ENCODE results near the gene CYSLTR2. TPM values are rescaled to one million over a fixed set of nuclear protein-coding genes. Genes with fewer than 3 reads are reported as not detected.

The CYSLTR2 gene
- total and polyA plus RNA-seq, 2 of the 8 experiments (the other 6 are each of a cell fraction or from before 2014, with no cell fraction given): not detected

DNA sequence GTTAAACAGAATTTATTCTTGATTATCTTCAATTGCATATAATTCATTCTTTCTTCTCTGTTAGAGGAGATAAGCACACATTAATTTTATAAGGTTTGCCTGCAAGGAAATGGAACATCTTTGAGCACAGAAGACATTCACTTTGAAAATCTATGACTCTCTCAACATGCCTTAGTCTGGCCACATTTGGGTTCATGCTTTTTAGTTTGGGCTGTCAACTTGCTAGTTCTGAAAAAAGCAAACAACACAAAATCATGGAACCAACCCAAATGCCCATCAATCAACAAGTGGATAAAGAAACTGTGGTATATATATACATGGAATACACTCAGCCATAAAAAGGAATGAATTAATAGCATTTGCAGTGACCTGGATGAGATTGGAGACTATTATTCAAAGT lies 71.5 kb downstream of the CYSLTR2 start:
- no peak for TF ChIP-seq BRCA1 (IDR thresholded peaks at IDR 0.05; ENCODE audit: low read depth, low read length)
- TF ChIP-seq POU5F1 (IDR thresholded peaks at IDR 0.05; ENCODE audit: low read depth, low read length): no peak
- no peak for TF ChIP-seq JUND (IDR thresholded peaks at IDR 0.05; ENCODE audit: low read length)
- no peak for TF ChIP-seq SRF (IDR thresholded peaks at IDR 0.05; ENCODE audit: low read depth, low read length)
- TF ChIP-seq NRF1 (IDR thresholded peaks at IDR 0.05; ENCODE audit: low read depth, low read length): no peak
- TF ChIP-seq EZH2 (IDR thresholded peaks at IDR 0.05; ENCODE audit: low read depth, low read length, severe bottlenecking): no peak
- no peak for TF ChIP-seq GABPA (IDR thresholded peaks at IDR 0.05; ENCODE audit: borderline replicate concordance, insufficient read depth, low read length)
- H3K4me3 ChIP-seq (ENCODE audit: extremely low read depth in 1 of 4, insufficient read depth in 2 of 4, low read depth in 3 of 4, low read length in 4 of 4): no peak overlapping the region
- no peak overlapping the region for H3K18ac ChIP-seq (ENCODE audit: extremely low read depth, low read length)
- no peak overlapping the region for H3K56ac ChIP-seq (replicated peaks; ENCODE audit: insufficient read length, low read depth, low read length)
- no peak overlapping the region for H3K4ac ChIP-seq (replicated peaks; ENCODE audit: insufficient read length, low read depth, low read length)
- H3K23me2 ChIP-seq (ENCODE audit: low read depth, low read length): no peaks in the 10 kb centered on the region
- H2BK5ac ChIP-seq (ENCODE audit: low read depth, low read length): no peak overlapping the region
- H2AK5ac ChIP-seq (ENCODE audit: low read depth, low read length): no peak overlapping the region
- H3K9me3 ChIP-seq (ENCODE audit: insufficient read depth in 2 of 2, low read depth in 1 of 2, low read length in 1 of 2): peaks cover 0 to 3% of the 10 kb centered on the region in 2 experiments; a peak in 1 of 4 replicates
- H4K5ac ChIP-seq (ENCODE audit: insufficient read length, low read depth, low read length): no peak overlapping the region
- FAIRE-seq (no peak), DNase-seq (ENCODE audit: low read depth in 1 of 2, low spot score in 2 of 2) (no peak)
- H3K14ac ChIP-seq (ENCODE audit: insufficient read length): no peak overlapping the region
- no peak overlapping the region for H2BK120ac ChIP-seq (replicated peaks; ENCODE audit: low read depth, low read length)
- no peaks in the 10 kb centered on the region for H3K79me2 ChIP-seq (ENCODE audit: control insufficient read depth in 1 of 2, insufficient read depth in 2 of 2, low read length in 2 of 2)
- H3K4me2 ChIP-seq (ENCODE audit: insufficient read depth in 1 of 2, low read depth in 2 of 2, low read length in 2 of 2): no peak overlapping the region
- no peak overlapping the region for H2BK20ac ChIP-seq (ENCODE audit: low read length)
- H4K8ac ChIP-seq (ENCODE audit: extremely low read depth, insufficient read depth, low read length): no peak overlapping the region
- H3K27me3 ChIP-seq (replicated peaks in 1 of 4; ENCODE audit: control insufficient read depth in 3 of 4, extremely low read depth in 1 of 4, insufficient read depth in 3 of 4, low read length in 3 of 4): no peaks in the 10 kb centered on the region
- no peaks in the 10 kb centered on the region for H3K4me1 ChIP-seq (replicated peaks in 1 of 4; ENCODE audit: control insufficient read depth in 3 of 4, insufficient read depth in 4 of 4, low read length in 3 of 4)
- H3K23ac ChIP-seq (ENCODE audit: insufficient read length): no peak overlapping the region
- no peak overlapping the region for H2AFZ ChIP-seq (ENCODE audit: low read length)
- no peaks in the 10 kb centered on the region for H4K20me1 ChIP-seq (replicated peaks in 1 of 2; ENCODE audit: control insufficient read depth in 1 of 2, insufficient read depth in 2 of 2, low read length in 2 of 2)
- H2BK15ac ChIP-seq (ENCODE audit: low read length): no peak overlapping the region
- no peak overlapping the region for H3K27ac ChIP-seq (ENCODE audit: low read depth, low read length)
- ChIA-PET CTCF (ENCODE audit: partially characterized antibody) (no interaction called here), POLR2A (ENCODE audit: partially characterized antibody) (no interaction called here)
- no peaks in the 10 kb centered on the region for H3K36me3 ChIP-seq (ENCODE audit: control insufficient read depth in 2 of 4, insufficient read depth in 4 of 4, low read length in 3 of 4)
- H3K79me1 ChIP-seq (ENCODE audit: low read depth, low read length): no peaks in the 10 kb centered on the region
- H4K91ac ChIP-seq (replicated peaks; ENCODE audit: insufficient read length, low read length): no peak overlapping the region
- no peak overlapping the region for H2BK12ac ChIP-seq (ENCODE audit: low read depth, low read length)
- H3K9ac ChIP-seq (replicated peaks in 1 of 4; ENCODE audit: extremely low read depth in 1 of 4, low read depth in 3 of 4, low read length in 3 of 4): no peak overlapping the region
